GM15510 (cell line): ENCODE results near the gene KCNIP4.

Experiments used
- POLR2A ChIP-seq: IDR thresholded peaks from 3 replicates; pipeline ENCODE4 v1.6.1; 2011; ENCODE audit warnings: borderline replicate concordance; ENCODE audit not compliant: insufficient read length; ENCODE audit errors: extremely low read depth

KCNIP4 gene

GRCh38 chr4:20723463-20723862 is 1225.1 kb downstream of the KCNIP4 start:
- TF ChIP-seq POLR2A = no peak

DNA sequence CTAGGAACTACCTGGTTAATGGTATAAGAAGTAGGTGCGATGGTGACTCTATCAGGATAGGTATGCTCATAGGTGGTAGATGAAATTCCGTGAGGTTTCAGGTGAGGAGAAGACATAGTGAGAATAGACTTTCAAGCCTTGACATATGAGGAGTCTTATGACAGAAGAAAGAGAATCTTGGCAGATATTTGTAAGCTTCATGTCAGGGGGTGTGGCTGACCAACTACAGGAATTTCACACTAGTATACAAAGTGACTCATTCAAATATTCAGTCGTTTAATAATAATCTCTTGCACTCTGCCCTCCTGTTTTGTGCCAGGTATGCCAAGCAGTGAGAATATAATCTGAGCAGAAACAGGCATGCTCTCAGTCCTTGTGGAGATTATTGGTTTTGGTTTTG is 1225.6 kb downstream of the KCNIP4 start:
- no peak for TF ChIP-seq POLR2A

- no peak for TF ChIP-seq POLR2A
Observed at GRCh38 chr4:20711335-20711734, 1237.2 kb downstream of the KCNIP4 start.

GRCh38 chr4:20700007-20700761 is 1248.4 kb downstream of the KCNIP4 start, which contains the start of gene PACRGL:
PACRGL (plus strand) TSS chr4:20700458; CDS start chr4:20704482, 4,024 bp downstream.
- peak; percentile 66 for TF ChIP-seq POLR2A

DNA sequence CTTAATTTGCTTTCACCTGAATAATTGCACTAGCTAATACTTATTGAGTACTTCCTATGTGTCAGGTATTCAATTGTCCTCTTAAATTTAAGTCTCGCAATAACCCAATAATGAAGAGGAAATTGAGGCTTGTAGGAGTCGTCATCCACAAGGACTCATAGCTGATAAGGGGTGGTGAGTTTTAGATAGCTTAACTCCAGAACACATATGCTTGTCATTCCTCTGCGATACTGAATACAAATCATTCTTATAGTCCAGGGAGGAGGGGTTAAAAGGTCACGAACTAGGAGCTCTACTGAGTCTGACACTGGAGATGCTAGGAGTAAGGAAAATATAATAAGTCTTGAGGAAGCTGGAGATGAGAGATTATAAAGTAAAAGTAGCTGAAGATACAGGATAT is 1249.8 kb downstream of the KCNIP4 start:
- no peak for TF ChIP-seq POLR2A

- no peak for TF ChIP-seq POLR2A
Observed at GRCh38 chr4:20698382-20698781, 1250.2 kb downstream of the KCNIP4 start.

DNA sequence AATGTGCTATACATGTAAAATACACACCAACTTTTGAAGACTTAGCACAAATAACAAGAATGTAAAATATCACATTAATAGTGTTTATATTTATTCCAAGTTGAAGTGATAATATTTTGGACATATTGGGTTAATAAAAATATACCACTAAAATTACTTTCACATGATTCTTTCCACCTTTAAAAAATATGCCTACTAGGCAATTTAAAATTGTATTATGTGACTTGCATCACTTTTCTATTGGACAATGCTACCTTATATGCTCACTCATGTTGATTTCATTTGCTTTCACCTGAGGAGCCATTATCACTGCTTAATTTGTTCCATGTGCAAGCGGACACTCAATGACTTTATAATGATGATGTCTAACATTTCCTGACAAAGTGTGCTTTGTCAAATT is 1251.8 kb downstream of the KCNIP4 start:
- TF ChIP-seq POLR2A = no peak

GRCh38 chr4:20687864-20688263 is 1260.7 kb downstream of the KCNIP4 start:
- TF ChIP-seq POLR2A = no peak

DNA sequence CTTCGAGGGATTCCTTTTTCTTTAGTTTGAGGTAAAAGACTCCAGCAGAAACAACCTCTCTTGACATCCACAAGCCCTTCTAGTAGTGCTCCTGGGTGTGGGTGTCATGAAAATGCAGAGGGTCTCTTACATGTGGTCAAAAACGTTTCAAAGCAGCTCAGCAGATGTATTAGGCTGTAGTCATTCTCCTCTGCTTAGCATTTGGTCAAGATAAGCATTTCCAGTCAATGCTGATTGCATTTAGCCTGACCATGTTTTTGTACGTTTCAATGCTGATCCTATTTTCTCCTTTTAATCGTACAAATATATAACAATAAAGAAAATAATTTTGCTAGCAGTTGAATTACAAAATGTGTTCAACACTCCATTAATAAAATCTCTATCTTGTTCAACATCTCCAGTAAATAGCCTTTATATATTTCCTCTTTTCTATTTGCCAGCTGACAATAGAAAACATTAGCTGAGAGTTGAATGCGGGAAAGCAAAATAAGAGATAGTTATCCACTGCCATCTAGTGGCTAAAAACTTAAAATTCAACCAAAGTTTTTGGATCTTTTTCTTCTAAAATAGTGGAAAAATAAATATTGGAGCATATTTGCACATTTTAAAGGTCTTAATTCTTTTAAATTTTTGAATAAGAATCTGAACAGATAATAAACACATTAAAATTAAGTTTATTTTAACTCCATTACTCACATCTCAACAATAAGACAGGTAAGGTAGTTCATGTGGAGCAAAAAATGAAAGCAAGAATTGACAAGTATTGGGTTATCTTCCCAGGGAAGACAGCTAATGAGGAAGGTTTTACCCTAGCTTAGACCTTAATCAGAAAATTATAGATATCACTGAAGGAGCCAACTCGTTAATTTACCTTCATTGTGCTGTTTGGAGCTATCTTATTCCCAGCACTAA is 1263.5 kb downstream of the KCNIP4 start:
- no peak for TF ChIP-seq POLR2A

- TF ChIP-seq POLR2A = no peak
Observed at GRCh38 chr4:20683766-20684165, 1264.8 kb downstream of the KCNIP4 start.

GRCh38 chr4:20682853-20683252 is 1265.7 kb downstream of the KCNIP4 start:
- TF ChIP-seq POLR2A = no peak

DNA sequence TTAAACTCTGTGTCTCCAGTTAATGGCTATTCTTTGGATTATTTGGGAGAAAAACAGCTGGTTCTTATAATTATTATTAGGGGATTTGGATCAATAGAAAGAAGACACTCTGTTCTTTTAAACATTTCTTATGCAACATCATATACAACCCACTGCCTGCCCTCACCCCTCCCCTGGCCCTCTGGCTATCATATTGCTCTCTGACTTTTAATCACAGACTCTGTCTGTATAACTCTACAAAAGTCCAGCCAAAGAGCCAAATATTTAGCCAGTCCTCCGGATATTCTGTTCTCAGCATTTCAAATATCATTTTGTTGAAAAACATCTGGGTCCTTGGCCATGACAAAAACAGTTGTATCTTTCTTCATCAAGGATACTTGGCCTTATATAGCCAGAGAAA is 1267.3 kb downstream of the KCNIP4 start:
- TF ChIP-seq POLR2A = no peak

DNA sequence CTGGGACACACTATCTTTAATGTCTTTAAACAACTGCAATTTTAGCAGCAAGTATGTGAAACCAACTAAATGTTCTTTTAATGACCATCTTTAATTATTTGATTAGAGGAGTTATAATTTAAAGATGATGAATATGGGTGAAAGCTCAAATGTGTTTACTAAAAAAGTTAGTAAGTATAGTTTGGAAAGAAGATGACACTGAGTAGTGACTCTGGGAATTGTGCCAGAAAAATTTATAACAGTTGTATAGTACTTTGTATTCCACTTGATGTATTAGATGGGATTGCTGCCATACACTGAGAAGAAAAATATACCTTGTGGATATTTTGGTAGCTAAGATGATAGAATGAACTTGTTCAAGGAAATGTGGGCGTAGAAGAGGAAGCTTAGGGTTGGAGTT is 1267.8 kb downstream of the KCNIP4 start:
- TF ChIP-seq POLR2A = no peak

- TF ChIP-seq POLR2A = no peak
Observed at GRCh38 chr4:20679951-20680350, 1268.6 kb downstream of the KCNIP4 start.
